Psoas muscle (tissue), 8 donors: Measurements from ENCODE around the gene CHD9NB. TPM values are rescaled to one million over a fixed set of nuclear protein-coding genes. Genes with fewer than 3 reads are reported as not detected.

Source experiments
- ATAC-seq, 4 donors: fragments of 200-7000 bp; cut with Tn5 transposase; one replicate each; pipeline ENCODE4 v1.9.1; 2020; ENCODE audit warnings: moderate library complexity in 3 of 4, mild to moderate bottlenecking in 2 of 4
- DNase-seq, 2 donors: peaks; one replicate each; pipeline ENCODE4 v3.0.0-alpha.2; 2020
- H3K27ac ChIP-seq: fragments of 200-600 bp; one replicate; pipeline ENCODE4 v1.8.0; 2022
- H3K27me3 ChIP-seq, 3 donors: fragments of 200-600 bp in 1 of 3; one replicate each; pipeline versions ENCODE4 v1.6.1 to v1.8.0; 2013 to 2022; ENCODE audit warnings: low read length in 2 of 3, mild to moderate bottlenecking in 2 of 3, moderate library complexity in 1 of 3; ENCODE audit not compliant: insufficient read depth in 3 of 3
- H3K36me3 ChIP-seq, 2 donors: fragments of 200-600 bp in 1 of 2; one replicate each; pipeline versions ENCODE4 v1.6.1 to v1.8.0; 2013 to 2022; ENCODE audit warnings: low read depth in 1 of 2, mild to moderate bottlenecking in 1 of 2, moderate library complexity in 1 of 2; ENCODE audit not compliant: insufficient read depth in 1 of 2
- H3K4me1 ChIP-seq: fragments of 200-600 bp; one replicate; pipeline ENCODE4 v1.8.0; 2022
- H3K4me3 ChIP-seq: fragments of 200-600 bp; one replicate; pipeline ENCODE4 v1.8.0; 2022; ENCODE audit warnings: mild to moderate bottlenecking
- H3K9me3 ChIP-seq: fragments of 200-600 bp; one replicate; pipeline ENCODE4 v1.8.0; 2022
- WGBS, 3 donors: extraction: QIAGEN DNeasy Blood & Tissue Kit; methylation state at CpG; one replicate each; pipeline versions ENCODE4 v1.1.6 to v1.1.7; 2013; 5-methylcytosine and 5-hydroxymethylcytosine counted together
- intact Hi-C, 2 donors: fragments of 100-400 bp; cut with DNase I; formaldehyde crosslinking; loops; one replicate each; pipeline versions ENCODE4 v1.11.0 to v1.14.2; 2022
- polyA plus RNA-seq, 3 donors: library from polyadenylated mRNA; stranded (reverse); fragments of 200-250 nt; gene quantifications; one replicate each; pipeline ENCODE4 v1.2.3, GENCODE V29; 2013
- total RNA-seq, 4 donors: library from RNA; stranded (reverse); fragmentation: NEBNext Ultra II Directional in 2 of 4; extraction: Animal tissue kit (Norgen Biotek cat#: 25700) in 2 of 4; gene quantifications; one replicate each; pipeline versions ENCODE4 v1.2.1 to v1.2.4, GENCODE V29; 2021 to 2023
- TF ChIP-seq, protein P1 (sequence below): fragments of 200-600 bp; IDR thresholded peaks from one replicate; pipeline ENCODE4 v1.8.0; 2022; ENCODE audit warnings: antibody characterized with exemption
- donor health status: healthy with polysubstance abuse.
- donor health status: DM: no; HTN: no; CAD: no; lungs with moderate emphysema.
- donor health status: Bipolar disorder and iron deficiency.
- donor health status: healthy.
- donor health status: DM: yes; HTN: yes; CAD: no.
- donor health status: DM: no; HTN: no; CAD: no.
- donor health status: DM: no; HTN: no; CAD: no.
- donor health status: DM: yes; HTN: yes; CAD: no.

Gene CHD9NB
- total and polyA plus RNA-seq, 7 donors, result 0.05 to 0.77 (median 0.18) TPM; not detected in 1

GRCh38 chr16:53018834-53019416 lies 33.8 kb downstream of the CHD9NB start:
- Histone ChIP-seq H3K4me1 (no peaks in the 10 kb centered on the region), H3K27ac (no peak overlapping the region), H3K4me3 (no peak overlapping the region), H3K27me3 (peaks cover 0 to 6% (median 0%) of the 10 kb centered on the region in 3 donors), H3K36me3 (no peaks in the 10 kb centered on the region), H3K9me3 (no peaks in the 10 kb centered on the region)
- TF ChIP-seq, protein P1, sequence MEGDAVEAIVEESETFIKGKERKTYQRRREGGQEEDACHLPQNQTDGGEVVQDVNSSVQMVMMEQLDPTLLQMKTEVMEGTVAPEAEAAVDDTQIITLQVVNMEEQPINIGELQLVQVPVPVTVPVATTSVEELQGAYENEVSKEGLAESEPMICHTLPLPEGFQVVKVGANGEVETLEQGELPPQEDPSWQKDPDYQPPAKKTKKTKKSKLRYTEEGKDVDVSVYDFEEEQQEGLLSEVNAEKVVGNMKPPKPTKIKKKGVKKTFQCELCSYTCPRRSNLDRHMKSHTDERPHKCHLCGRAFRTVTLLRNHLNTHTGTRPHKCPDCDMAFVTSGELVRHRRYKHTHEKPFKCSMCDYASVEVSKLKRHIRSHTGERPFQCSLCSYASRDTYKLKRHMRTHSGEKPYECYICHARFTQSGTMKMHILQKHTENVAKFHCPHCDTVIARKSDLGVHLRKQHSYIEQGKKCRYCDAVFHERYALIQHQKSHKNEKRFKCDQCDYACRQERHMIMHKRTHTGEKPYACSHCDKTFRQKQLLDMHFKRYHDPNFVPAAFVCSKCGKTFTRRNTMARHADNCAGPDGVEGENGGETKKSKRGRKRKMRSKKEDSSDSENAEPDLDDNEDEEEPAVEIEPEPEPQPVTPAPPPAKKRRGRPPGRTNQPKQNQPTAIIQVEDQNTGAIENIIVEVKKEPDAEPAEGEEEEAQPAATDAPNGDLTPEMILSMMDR, result no peak
- ATAC-seq (no peak), DNase-seq (no peak)
- 85 to 93% (median 86%) methylated on average over 2 of the region's 2 CpGs for whole genome bisulfite sequencing, 3 donors
- intact Hi-C loops, result no loop called here

GRCh38 chr16:53014287-53014686 lies 38.4 kb downstream of the CHD9NB start:
- Histone ChIP-seq H3K27ac (no peak overlapping the region), H3K4me3 (no peak overlapping the region), H3K36me3 (no peaks in the 10 kb centered on the region), H3K27me3 (peaks cover 0 to 6% (median 0%) of the 10 kb centered on the region in 3 donors), H3K4me1 (no peaks in the 10 kb centered on the region), H3K9me3 (no peaks in the 10 kb centered on the region)
- WGBS, 3 donors, result 13 to 22% (median 15%) methylated on average over 4 of the region's 4 CpGs
- intact Hi-C loops, result no loop called here
- ATAC-seq (no peak), DNase-seq (no peak)
- TF ChIP-seq, protein P1, result no peak

GRCh38 chr16:53007095-53007494 lies 45.6 kb downstream of the CHD9NB start:
- intact Hi-C loops, result no loop called here
- Histone ChIP-seq H3K27me3 (no peaks in the 10 kb centered on the region), H3K9me3 (no peaks in the 10 kb centered on the region), H3K4me3 (no peak overlapping the region), H3K36me3 (no peaks in the 10 kb centered on the region), H3K4me1 (no peaks in the 10 kb centered on the region), H3K27ac (no peak overlapping the region)
- WGBS, 3 donors, result 85 to 95% (median 93%) methylated on average over 1 of the region's 1 CpG
- ATAC-seq, result no peak
- no peak for DNase-seq
- TF ChIP-seq, protein P1, result no peak

- no peak overlapping the region for H3K4me3 ChIP-seq
- ATAC-seq (no peak), DNase-seq (no peak)
- no peaks in the 10 kb centered on the region for H3K27me3 ChIP-seq
- 73 to 94% (median 81%) methylated on average over 1 of the region's 1 CpG for WGBS, 3 donors
- no peaks in the 10 kb centered on the region for H3K9me3 ChIP-seq
- H3K4me1 ChIP-seq, result no peaks in the 10 kb centered on the region
- no peaks in the 10 kb centered on the region for H3K36me3 ChIP-seq
- TF ChIP-seq, protein P1, result no peak
- H3K27ac ChIP-seq, result no peak overlapping the region
- intact Hi-C loops, result no loop called here
Measured at GRCh38 chr16:52997922-52998321, 54.8 kb downstream of the CHD9NB start.

- no peaks in the 10 kb centered on the region for H3K36me3 ChIP-seq
- no peak for ATAC-seq
- WGBS, 3 donors, result 87 to 91% (median 88%) methylated on average over 5 of the region's 5 CpGs
- no peaks in the 10 kb centered on the region for H3K4me1 ChIP-seq
- H3K27ac ChIP-seq, result no peak overlapping the region
- intact Hi-C loops, result no loop called here
- H3K4me3 ChIP-seq, result no peak overlapping the region
- H3K27me3 ChIP-seq, result no peaks in the 10 kb centered on the region
- DNase-seq, result no peak
- TF ChIP-seq, protein P1, result no peak
- no peaks in the 10 kb centered on the region for H3K9me3 ChIP-seq
Measured at GRCh38 chr16:52994942-52995341, 57.8 kb downstream of the CHD9NB start.
